HG02885 (cell line): ENCODE measurements around the gene OR2A2.
"Not testable (repeated sequence)": the region's sequence is repeated elsewhere in the genome, so short reads cannot be mapped to it uniquely, and the experiment has no call there.

Experiments used
- ATAC-seq: cut with Tn5 transposase; IDR thresholded peaks from one replicate; pipeline ENCODE4 v1.9.1; 2021; ENCODE audit warnings: mild to moderate bottlenecking; ENCODE audit not compliant: unreplicated experiment, poor library complexity

OR2A2 gene, protein sequence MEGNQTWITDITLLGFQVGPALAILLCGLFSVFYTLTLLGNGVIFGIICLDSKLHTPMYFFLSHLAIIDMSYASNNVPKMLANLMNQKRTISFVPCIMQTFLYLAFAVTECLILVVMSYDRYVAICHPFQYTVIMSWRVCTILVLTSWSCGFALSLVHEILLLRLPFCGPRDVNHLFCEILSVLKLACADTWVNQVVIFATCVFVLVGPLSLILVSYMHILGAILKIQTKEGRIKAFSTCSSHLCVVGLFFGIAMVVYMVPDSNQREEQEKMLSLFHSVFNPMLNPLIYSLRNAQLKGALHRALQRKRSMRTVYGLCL

DNA sequence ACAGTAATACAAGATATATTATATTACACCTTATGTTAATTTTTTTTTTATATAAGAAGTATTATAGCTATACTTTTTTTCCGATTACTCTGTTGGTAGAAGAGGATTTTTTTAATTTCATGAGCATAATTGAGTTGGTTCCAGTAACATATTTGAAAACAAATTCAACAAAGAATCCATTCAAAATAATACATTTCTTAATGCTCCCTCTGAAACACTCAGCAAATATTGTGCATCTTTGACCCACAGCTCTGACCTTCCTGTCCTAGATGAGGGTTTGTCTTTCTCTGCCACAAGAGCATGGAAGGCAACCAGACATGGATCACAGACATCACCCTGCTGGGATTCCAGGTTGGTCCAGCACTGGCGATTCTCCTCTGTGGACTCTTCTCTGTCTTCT lies at the start of gene OR2A2:
TSS of gene OR2A2 (plus strand) at position 301 of the 400 bp plus-strand sequence. CDS start at position 301, 0 bp downstream.
- no peak for ATAC-seq

DNA sequence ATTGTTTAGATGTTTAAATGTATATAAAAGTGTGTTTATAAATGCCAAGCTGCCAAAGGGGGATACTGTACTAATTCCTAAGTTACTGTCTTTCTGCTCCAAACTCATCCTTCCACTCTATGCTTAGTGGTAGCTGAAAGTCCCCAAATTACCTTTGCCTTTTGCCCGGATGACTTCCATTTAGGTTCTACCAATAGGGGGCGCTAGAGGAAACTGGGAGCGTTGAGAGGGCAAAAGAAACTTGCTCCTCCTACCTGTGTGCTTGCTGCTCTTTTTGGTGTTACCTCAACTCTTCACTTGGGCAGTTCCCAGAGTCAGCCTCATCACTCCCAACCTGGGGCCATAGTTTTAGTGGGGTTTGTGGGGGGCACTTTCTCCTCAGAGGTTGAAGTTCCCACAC lies 45.7 kb upstream of the OR2A2 start:
- no peak for ATAC-seq

DNA sequence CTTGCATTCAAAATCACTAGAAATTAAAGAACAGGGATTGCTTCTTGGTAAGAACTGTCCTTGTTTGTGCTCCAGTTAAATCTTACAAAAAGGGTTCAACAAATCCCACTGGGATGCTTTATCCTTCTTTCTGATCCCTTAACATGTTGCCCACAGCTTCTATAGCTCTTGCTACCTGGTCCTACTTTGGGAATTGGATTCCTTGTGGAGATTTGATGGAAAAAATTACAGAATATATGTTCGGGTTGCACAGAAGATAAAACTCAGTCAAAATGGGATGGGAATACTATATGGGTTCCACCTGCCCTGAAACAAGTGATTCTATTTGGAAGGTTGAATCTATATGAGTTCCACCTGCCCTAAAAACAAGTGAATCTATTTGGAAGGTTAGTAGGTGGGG lies 39.9 kb upstream of the OR2A2 start, which contains the start of gene OR2A25:
TSS of gene OR2A25 (plus strand) at position 301 of the 400 bp plus-strand sequence. CDS start 4,409 bp downstream, outside the sequence.
- ATAC-seq = no peak

DNA sequence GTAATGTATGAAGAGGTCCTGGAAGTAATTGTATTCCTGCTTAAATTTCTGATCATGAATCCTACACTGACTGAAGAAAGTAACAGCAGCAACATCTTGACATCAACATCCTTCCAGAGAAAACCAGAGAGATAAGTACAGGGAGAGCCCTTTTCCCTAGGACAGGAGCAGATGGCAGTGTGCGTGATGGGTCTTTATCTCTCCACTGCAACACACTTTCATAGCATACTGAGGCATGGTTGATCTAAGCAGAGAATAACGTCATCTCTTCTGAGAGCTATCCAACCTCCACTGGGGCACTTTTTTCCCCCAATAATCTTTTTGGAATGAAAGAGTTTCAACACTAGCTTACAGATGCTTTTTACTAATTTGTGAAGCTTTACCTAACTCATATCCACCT lies 39.4 kb upstream of the OR2A2 start:
- ATAC-seq = no peak

DNA sequence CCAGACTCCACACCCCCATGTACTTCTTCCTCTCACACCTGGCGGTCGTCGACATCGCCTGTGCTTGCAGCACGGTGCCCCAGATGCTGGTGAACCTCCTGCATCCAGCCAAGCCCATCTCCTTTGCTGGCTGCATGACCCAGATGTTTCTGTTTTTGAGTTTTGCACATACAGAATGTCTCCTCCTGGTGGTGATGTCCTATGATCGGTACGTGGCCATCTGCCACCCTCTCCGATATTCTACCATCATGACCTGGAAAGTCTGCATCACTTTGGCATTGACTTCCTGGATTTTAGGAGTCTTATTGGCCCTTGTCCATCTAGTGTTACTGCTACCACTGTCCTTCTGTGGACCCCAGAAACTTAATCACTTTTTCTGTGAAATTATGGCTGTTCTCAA lies 35.0 kb upstream of the OR2A2 start:
- ATAC-seq = no peak

DNA sequence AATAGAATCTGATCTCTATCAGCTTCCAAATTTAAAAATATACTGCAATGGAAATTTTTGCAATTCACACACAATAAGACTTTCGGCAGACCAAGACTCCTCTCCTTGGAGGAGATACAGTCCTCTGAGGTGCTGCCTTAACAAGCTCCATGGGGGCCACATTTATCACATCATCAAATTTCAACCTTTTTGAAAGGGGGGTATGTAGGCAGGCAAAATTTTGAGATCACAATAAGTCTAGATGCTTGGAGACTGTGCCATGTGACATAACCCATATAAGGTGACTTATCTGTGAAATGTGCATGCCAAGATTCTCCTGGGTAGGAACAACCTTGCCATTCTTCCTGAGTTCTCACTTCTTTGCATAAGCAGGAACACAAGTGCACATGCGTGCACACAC lies 23.4 kb upstream of the OR2A2 start, which contains the start of gene OR2A12:
TSS of gene OR2A12 (plus strand) at position 301 of the 400 bp plus-strand sequence. CDS start 8,830 bp downstream, outside the sequence.
- ATAC-seq = no peak

DNA sequence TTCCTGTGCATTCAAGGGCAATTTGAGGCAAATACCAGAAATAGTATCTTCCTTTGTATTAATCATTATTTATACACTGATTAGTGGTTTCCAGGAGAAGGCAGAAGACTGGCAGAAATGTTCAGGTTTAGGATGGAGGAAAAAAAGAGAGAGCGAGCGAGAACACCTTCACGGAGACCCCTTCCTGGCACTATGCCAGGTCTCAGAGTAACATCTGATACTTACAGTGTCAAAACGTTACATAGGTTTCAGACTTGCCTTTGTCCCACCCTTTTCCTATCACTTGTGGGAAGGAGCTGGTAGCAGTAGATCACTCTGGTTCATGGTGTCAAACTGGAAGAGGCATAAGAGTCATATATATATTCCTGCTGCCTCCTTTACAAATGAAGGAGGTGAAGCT lies 22.7 kb upstream of the OR2A2 start:
- ATAC-seq = no peak

DNA sequence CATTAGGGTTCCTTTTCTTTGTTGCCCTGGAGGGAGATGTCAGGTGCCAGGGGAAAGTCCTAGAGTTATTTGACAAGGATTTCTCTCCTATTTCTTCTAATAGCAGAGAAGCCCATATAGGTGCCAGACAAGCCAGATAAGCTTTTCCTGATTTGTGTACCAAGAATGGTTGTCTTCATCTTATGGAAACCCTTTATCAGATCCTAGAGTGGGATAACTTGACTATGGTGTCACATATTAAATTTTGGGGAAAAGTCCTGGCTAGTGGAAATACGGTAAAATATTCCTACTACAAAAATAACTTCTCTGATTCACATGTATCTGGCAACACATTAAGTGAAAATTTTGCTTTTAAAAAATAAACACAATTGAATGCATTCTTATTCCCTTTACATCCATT lies 22.2 kb upstream of the OR2A2 start:
- ATAC-seq = no peak

DNA sequence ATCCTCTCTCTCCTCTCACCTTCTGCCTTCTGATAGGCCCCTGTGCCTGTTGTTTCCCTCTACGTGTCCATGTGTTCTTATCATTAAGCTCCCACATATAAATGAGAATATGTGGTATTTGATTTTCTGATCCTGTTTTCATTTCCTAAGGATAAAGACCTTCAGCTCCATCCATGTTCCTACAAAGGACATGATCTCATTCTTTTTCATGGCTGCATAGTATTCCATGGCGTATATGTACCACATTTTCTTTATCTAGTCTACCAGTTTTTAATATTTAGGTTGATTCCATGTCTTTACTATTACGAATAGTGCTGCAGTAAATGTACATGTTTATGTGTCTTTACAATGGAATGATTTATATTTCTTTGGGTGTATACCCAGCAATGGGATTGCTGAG lies 18.7 kb upstream of the OR2A2 start:
- no peak for ATAC-seq

DNA sequence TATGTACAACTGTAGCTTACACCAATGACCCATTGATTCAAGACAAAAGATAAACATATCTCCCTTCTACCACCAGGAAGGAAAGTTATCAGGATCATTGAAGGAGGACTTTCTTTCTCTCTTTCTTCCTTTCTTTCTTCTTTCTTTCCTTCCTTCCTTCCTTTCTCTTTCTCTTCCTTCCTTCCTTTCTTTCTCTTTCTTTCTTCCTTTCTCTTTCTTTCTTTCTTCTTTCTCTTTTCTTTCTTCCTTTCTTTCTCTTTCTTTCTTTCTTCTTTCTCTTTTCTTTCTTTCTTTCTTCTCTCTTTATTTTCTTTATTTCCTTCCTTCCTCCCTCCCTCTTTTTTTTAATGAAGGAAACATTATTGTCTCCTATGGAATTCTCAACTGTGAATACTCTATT lies 10.6 kb upstream of the OR2A2 start:
- ATAC-seq = no peak

DNA sequence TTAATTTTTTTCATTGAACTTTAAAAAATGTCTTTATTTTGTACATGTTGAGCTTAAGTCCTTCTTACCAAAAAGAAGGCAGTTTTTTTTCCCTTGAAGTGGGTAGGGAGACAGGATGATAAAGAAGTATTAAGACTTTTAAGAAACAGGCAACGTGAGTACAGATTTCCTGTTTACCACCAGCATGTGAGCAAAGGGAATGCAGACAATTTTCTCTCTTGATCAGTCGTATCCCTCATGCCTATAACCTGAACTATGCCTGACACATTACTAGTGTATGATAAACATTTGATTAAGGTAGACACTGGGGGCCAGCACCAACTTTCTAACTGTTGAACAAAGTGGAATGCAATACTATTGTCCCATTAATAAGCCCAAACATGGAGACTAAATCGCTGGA lies 8.8 kb upstream of the OR2A2 start:
- ATAC-seq = no peak

DNA sequence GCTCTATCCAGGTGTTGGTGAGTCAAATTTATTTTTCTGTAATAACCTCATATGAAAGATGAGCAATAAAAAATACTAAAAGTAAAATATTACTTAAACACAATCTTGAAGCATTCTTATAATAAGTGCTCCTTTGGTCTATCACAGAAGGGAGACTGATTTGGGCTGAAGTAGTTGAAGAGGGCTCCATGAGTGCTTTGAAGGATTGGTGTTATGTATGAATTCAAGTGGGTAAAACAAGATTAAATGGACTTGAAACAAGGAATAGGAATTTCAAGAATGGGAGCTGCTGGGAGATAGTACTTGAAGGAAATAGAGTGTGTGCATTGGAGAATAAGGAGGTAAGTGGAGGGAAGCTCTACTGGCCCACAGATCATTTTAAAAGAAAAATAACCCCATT lies 7.3 kb upstream of the OR2A2 start:
- ATAC-seq = no peak

DNA sequence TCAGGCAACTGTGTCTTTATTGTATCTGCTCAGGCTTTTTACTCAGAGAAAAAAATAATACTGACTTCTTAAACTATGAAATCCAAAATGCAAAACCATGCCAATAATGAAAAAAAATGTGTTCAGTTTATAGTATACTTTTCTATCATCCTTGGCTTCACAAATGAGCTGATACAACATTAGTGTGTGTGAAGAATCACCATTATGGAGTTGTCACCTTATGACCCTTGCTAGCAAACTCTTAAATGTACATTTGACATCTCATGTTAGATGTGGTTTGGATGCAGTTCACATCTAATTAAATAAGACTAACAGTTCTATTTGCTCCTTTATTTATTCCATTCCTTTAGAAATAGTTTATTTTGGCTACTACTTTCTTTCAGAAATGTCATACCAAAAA lies 4.2 kb upstream of the OR2A2 start:
- ATAC-seq = no peak

DNA sequence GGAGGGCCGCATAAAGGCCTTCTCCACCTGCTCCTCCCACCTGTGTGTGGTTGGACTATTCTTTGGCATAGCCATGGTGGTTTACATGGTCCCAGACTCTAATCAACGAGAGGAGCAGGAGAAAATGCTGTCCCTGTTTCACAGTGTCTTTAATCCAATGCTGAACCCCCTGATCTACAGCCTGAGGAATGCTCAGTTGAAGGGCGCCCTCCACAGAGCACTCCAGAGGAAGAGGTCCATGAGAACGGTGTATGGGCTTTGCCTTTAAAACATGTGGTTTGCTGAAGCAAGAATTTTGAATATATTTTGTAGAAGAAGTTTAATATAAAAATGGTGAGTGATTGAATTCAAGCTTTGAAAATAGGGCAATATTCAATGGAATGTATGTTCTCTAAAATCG lies 889 bp downstream of the OR2A2 start:
- ATAC-seq = no peak

DNA sequence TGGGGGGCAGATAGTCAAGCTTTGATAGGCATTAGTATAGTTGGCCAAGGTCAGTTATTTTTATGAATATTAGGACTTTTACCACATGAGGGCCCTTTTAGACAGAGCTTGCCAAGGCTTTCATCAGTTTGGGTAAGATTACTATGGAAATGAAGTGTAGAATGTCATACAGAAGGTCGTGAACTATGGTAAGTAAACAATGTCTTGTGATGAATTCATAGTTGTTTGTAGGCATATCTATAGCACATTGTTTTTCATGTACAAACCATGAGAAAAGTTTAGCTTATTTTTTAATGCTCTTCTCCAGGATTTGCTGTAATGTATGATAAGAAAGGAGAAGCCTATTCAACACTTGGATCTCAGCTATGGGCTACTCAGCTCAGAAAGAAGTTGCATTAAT lies 4.3 kb downstream of the OR2A2 start:
- no peak for ATAC-seq

DNA sequence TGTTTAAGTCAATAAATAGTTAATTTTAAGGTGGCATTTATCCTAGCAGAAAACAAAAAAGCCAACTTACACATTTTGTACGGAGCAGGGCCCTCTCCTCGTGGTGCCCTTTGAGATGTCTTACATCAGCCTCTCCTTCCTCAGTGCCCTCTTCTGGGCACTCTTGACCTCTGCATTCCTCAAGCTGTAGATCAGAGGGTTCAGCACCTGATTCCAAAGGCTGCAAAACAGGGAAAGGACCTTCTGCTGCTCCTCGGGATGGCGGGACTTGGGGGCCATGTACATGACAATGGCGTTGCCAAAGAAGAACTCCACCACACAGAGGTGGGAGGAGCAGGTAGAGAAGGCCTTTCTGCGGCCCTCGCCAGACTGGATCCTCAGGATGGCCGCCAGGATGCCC lies 9.0 kb downstream of the OR2A2 start:
- ATAC-seq = no peak

DNA sequence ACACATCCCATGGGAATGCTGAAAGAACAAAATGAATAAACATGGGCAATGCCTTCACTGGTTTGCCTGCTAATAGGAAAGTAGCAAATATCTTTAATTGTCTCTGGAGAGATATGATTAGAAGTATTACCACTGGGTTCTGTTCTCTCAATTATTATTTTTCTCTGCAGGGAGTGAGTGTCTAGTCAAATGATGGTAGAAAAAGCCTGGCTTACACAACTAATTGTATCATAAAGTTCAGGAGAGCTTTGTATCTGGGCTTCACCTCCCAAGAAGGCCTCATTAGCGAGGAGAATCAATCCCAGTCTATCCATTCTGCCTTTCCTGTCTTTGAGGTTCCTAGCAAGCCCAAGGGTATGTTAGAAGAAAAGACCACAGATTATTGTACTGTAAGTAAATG lies 13.5 kb downstream of the OR2A2 start, which contains the start of gene OR2A14:
TSS of gene OR2A14 (plus strand) at position 301 of the 400 bp plus-strand sequence. CDS start 5,937 bp downstream, outside the sequence.
- no peak for ATAC-seq

DNA sequence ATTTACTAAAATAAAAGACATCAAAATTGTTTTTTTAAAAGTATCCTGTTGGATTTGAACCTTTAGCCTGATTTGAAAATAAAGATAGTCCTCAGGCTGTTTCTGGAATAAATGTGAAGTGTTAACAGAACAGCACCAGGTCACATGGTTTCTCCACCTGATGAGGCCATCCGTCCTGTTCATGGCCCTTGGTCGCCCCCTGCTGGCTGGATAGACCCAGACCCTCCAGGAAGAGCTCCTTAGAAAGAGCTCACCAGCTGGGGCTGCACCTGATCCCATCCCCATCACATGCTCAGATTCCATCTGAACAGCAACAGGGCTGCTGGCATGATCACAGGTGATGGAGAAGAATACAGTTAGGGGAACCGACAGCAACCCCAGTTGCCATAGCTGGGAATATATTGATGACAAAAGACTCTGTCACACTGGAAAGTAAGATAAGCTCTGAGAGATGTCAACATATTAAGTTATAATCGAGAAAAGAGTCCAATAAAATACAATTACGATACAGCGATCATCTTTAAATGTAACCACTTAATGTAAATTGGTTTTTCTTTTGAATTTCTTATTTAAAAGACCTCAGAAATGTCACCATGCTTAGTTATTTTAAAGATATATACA lies 18.4 kb downstream of the OR2A2 start:
- ATAC-seq = peak; percentile 100

DNA sequence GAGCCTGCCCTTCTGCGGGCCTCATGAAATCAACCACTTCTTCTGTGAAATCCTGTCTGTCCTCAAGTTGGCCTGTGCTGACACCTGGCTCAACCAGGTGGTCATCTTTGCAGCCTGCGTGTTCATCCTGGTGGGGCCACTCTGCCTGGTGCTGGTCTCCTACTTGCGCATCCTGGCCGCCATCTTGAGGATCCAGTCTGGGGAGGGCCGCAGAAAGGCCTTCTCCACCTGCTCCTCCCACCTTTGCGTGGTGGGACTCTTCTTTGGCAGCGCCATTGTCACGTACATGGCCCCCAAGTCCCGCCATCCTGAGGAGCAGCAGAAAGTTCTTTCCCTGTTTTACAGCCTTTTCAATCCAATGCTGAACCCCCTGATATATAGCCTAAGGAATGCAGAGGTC lies 20.2 kb downstream of the OR2A2 start:
- not testable (repeated sequence) for ATAC-seq

DNA sequence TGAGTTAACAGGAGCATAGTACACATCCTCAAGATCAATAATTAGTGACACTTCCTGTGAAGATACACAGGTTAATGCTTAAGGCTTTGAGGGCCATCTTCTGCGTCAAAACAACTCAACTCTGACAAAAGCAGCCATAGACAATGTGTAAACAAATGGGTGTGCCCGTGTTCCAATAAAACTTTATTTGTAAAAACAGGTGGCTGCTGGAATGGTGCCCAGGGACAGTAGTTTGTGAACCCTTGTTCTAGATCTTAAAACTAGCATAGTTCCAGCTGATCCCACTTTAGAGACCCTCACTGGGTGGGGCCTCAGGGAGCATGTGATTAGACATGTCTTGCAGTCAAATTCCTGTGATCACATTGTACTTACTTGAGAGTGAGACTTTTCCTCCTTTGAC lies 21.3 kb downstream of the OR2A2 start:
- no peak for ATAC-seq

DNA sequence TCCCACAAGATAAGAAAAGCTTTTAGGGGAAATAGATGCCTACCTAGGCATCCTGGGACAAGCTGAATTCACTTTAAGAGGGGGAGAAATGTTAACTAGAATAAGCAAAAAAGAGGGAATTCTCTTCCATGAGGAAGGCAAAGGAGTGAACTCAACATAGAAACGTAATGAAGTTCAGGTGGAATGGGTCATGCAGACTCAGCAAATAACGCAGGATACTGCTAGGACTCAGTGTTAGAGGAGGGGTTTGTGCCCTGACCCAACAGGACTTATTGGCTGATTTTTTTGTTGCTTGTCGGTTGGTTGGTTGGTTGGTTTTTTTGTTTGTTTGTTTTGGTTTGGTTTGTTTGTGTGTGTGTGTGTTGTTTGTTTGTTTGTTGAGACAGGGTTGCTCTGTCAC lies 22.9 kb downstream of the OR2A2 start:
- no peak for ATAC-seq

DNA sequence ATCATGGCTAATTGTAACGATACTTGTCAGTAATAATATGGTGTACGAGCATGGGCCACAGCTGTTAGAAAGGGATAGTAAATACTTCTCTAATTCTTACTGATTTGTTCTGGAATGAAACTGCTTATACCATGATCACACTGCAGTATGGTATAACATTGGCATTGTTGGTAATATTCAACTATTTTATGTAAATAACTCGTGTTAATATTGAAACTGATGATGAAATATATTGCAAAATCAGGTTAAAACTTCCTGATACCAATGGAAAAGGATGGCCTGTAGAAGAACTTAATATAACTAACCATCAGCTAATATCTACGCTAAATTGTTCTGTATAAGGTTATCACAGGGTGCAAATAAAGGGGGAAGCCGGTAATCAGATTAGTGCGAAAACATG lies 23.9 kb downstream of the OR2A2 start:
- ATAC-seq = no peak
